ENCODE results near the gene AGBL2. TPM values are rescaled to one million over a fixed set of nuclear protein-coding genes. Genes with fewer than 3 reads are reported as not detected.
"Not testable (repeated sequence)": the region's sequence is repeated elsewhere in the genome, so short reads cannot be mapped to it uniquely, and the experiment has no call there.

AGBL2 gene
- total RNA-seq, 6 donors from 2014 or later: 1.6 to 39.0 (median 10.7) TPM

GRCh38 chr11:47689480-47689879, 25.7 kb downstream of the AGBL2 start:
- no peaks in the 10 kb centered on the region for H3K27me3 ChIP-seq
- 88 to 93% methylated on average over 5 of the region's 5 CpGs for WGBS, 2 donors
- TF ChIP-seq POLR2A (IDR thresholded peaks at IDR 0.05): no peak
- no peak for TF ChIP-seq POLR2AphosphoS5 (IDR thresholded peaks at IDR 0.05)
- TF ChIP-seq CTCF (IDR thresholded peaks at IDR 0.05): no peak
- TF ChIP-seq EP300 (IDR thresholded peaks at IDR 0.05): no peak
- H3K36me3 ChIP-seq: no peaks in the 10 kb centered on the region
- DNase-seq (no peak), ATAC-seq (ENCODE audit: low FRiP score in 2 of 2) (no peak)
- no peak overlapping the region for H3K4me3 ChIP-seq
- no peaks in the 10 kb centered on the region for H3K4me1 ChIP-seq
- no peak overlapping the region for H3K27ac ChIP-seq
- H3K9me3 ChIP-seq: no peaks in the 10 kb centered on the region

- no peaks in the 10 kb centered on the region for H3K27me3 ChIP-seq
- no peaks in the 10 kb centered on the region for H3K4me1 ChIP-seq
- no peaks in the 10 kb centered on the region for H3K36me3 ChIP-seq
- TF ChIP-seq CTCF (IDR thresholded peaks at IDR 0.05) (no peak), EP300 (IDR thresholded peaks at IDR 0.05) (no peak), POLR2A (IDR thresholded peaks at IDR 0.05) (no peak), POLR2AphosphoS5 (IDR thresholded peaks at IDR 0.05) (no peak)
- DNase-seq (no peak), ATAC-seq (ENCODE audit: low FRiP score in 2 of 2) (no peak)
- no peak overlapping the region for H3K27ac ChIP-seq
- H3K4me3 ChIP-seq: no peak overlapping the region
- 91 to 92% methylated on average over 2 of the region's 2 CpGs for WGBS, 2 donors
- H3K9me3 ChIP-seq: no peaks in the 10 kb centered on the region
These were observed 26.2 kb downstream of the AGBL2 start for GRCh38 chr11:47688991-47689390.

GRCh38 chr11:47688111-47688510, 27.1 kb downstream of the AGBL2 start:
- ATAC-seq (ENCODE audit: low FRiP score in 2 of 2) (no peak), DNase-seq (no peak)
- Histone ChIP-seq H3K27me3 (no peaks in the 10 kb centered on the region), H3K4me1 (no peaks in the 10 kb centered on the region), H3K36me3 (no peaks in the 10 kb centered on the region), H3K27ac (no peak overlapping the region), H3K4me3 (no peak overlapping the region), H3K9me3 (no peaks in the 10 kb centered on the region)
- TF ChIP-seq CTCF (IDR thresholded peaks at IDR 0.05): no peak
- no peak for TF ChIP-seq POLR2AphosphoS5 (IDR thresholded peaks at IDR 0.05)
- no peak for TF ChIP-seq EP300 (IDR thresholded peaks at IDR 0.05)
- no peak for TF ChIP-seq POLR2A (IDR thresholded peaks at IDR 0.05)
- WGBS, 2 donors: 82 to 83% methylated on average over 4 of the region's 4 CpGs

- not testable (repeated sequence) for H3K36me3 ChIP-seq; H3K27me3 ChIP-seq; H3K4me3 ChIP-seq; H3K9me3 ChIP-seq; H3K27ac ChIP-seq; H3K4me1 ChIP-seq; ATAC-seq (ENCODE audit: low FRiP score in 2 of 2)
- peak in 1 of 2 donors; percentile 22 for DNase-seq
- WGBS, 2 donors: 83 to 88% methylated on average over 3 of the region's 3 CpGs
These were observed 28.5 kb downstream of the AGBL2 start for GRCh38 chr11:47686704-47687103.

GRCh38 chr11:47686151-47686550, 29.0 kb downstream of the AGBL2 start:
- Histone ChIP-seq H3K4me3 (no peak overlapping the region), H3K4me1 (peaks cover 0 to 2% (median 0%) of the 10 kb centered on the region in 4 donors), H3K27ac (no peak overlapping the region), H3K36me3 (no peaks in the 10 kb centered on the region), H3K9me3 (no peaks in the 10 kb centered on the region), H3K27me3 (no peaks in the 10 kb centered on the region)
- TF ChIP-seq POLR2A (IDR thresholded peaks at IDR 0.05) (no peak), POLR2AphosphoS5 (IDR thresholded peaks at IDR 0.05) (no peak), EP300 (IDR thresholded peaks at IDR 0.05) (no peak), CTCF (IDR thresholded peaks at IDR 0.05) (no peak)
- WGBS, 2 donors: 96 to 100% methylated on average over 1 of the region's 1 CpG
- DNase-seq (no peak), ATAC-seq (ENCODE audit: low FRiP score in 2 of 2) (no peak)

All from upper lobe of left lung (tissue), 6 donors.